HG03354 (cell line): Measurements from ENCODE around the gene POP4.
"Not testable (repeated sequence)": the region's sequence is repeated elsewhere in the genome, so short reads cannot be mapped to it uniquely, and the experiment has no call there.

ENCODE experiments used
- ATAC-seq: cut with Tn5 transposase; IDR thresholded peaks from one replicate; pipeline ENCODE4 v1.9.1; 2021; ENCODE audit warnings: mild to moderate bottlenecking; ENCODE audit not compliant: unreplicated experiment, poor library complexity, severe bottlenecking

POP4 gene

DNA sequence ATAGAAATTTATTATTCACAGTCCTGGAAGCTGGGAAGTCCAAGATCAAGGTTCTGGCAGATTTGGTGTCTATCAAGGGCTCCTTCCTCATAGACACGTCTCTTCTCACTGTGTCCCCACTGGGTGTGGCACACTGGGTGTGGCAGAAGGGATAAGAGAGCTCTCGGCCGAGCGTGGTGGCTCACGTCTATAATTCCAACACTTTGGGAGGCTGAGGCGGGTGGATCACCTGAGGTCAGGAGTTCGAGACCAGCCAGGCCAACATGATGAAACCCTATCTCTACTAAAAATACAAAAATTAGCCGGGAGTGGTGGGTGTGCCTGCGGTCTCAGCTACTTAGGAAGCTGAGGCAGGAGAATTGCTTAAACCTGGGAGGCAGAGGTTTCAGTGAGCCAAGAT, 20.7 kb downstream of the POP4 start:
- ATAC-seq: not testable (repeated sequence)

GRCh38 chr19:29628661-29629385, 22.7 kb downstream of the POP4 start:
- ATAC-seq: no peak

DNA sequence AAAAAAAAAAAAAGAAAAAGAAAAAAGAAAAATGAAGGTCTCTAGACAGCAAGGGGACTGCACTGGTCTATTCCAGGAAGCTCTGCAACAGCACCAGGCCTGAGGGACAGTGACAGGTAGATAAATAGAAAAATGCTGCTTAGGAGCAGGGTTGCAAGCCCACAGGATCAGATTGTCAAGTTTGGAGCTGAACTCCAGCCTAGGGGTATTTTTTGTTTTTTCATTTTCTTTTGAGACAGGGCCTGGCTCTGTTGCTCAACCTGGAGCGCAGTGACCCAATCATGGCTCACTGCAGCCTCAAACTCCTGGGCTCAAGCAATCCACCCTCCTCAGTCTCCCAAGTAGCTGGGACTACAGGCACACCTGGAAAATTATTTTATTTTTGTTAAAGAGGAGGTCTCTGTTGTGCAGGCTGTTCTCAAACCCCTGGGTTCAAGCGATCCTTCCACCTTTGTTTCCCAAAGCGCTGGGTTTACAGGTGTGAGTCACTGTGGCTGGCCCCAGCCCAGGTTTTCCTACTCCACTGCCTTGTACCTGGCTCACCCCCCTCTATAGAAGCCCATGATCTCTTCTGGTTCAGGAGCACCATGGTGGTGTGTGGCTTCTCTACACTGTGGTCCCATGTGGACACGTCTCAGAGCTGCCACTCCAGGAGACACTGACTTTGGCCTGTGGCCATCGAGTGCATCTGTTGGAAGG, 23.9 kb downstream of the POP4 start:
- no peak for ATAC-seq

DNA sequence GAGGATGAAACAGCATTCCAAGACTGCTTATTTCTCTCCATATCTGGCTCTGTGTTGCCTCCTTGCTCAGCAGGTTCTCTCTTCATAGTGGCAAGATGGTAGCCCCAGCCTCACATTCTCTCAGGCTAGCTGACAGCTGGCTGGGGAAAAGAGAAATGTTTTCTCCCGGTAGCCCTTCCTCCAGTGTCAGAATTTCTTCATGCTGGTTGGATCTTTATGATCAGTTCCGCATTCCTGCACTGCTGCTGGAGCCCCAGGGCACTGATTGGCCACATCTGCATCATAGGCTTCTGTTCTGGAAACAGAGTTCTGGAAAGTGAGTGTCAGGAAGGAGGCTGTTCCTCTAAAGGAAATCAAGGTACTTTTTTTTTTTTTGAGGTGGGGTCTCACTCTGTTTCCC, 24.6 kb downstream of the POP4 start:
- no peak for ATAC-seq

- no peak for ATAC-seq
Measured at GRCh38 chr19:29631450-29631849, 25.4 kb downstream of the POP4 start.

GRCh38 chr19:29634002-29634401, 27.9 kb downstream of the POP4 start:
- ATAC-seq: no peak

GRCh38 chr19:29634423-29635130, 28.5 kb downstream of the POP4 start:
- ATAC-seq: no peak

DNA sequence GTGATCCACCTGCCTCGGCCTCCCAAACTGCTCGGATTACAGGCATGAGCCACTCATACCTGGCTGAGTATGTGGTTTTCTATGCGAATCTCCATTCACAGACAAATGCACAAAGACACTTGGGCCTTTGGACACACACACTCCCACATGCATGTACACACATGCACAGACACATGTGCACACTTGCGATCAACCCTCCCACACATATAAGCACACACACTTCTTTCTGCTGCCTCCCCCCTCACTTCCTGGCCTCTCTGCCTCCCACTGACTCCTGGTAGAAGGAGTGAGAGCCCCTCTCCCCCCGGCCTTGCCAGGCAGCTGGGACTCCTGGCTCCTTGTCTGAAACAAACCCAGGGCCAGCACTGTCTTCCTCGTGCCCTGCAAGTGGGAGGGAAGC, 29.9 kb downstream of the POP4 start:
- ATAC-seq: no peak

DNA sequence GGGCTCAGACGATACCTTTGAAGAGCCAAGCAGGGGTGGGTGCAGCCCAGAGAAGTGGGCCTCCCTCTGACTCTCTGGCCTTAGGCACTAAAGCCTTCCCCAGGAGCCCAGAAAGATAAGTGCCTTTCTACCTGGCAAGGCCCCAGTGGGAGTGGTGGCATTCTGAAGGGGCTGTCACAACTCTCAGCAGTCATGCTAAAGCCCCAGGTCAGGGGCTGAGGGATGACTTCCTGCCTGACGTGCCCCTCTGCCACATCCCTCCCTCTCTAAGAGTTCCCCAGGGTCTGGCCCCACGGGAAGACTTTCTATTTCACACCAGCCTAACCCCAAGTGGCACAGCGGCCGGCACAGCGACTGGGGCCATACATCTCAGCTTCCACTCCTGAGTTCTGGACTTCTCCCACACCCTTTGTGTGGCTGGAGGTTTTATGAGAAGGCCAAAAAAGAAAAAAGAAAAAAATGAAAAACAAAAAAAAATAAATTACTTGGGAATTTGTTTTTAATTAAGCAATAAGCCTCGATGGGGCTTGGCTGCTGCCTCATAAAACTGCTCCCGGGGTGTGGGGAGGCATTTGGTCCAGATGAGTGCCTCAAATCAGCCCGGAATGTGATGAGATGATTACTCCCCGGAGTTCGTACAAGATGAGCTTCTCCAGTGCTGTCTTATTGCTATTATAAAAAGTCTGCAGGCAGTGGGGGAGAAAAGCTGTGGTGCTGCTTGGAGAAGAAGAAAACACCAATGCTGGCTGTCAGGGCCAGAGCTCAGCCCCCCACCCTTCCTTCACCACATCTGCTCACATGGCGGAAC, 30.7 kb downstream of the POP4 start:
- ATAC-seq: no peak

- ATAC-seq: no peak
Measured at GRCh38 chr19:29639086-29639485, 33.0 kb downstream of the POP4 start.

DNA sequence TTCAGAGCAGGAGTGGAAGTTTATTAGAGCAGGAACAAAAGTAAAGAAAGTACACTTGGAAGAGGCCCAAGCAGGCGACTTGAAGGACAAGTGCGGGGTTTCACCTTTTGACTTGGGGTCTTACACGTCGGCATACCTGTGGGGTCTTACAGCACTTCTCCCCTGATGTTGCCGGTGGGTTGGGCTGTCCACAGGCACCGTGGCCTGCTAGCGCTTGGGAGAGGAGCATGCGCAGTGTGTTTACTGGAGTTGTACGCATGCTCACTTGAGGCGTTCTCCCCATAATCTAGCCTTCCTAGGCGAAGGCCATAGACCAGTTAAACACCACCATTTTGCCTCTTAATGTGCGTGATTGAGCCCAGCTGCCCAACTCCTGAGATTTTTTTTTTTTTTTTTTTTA, 34.1 kb downstream of the POP4 start:
- ATAC-seq: no peak

DNA sequence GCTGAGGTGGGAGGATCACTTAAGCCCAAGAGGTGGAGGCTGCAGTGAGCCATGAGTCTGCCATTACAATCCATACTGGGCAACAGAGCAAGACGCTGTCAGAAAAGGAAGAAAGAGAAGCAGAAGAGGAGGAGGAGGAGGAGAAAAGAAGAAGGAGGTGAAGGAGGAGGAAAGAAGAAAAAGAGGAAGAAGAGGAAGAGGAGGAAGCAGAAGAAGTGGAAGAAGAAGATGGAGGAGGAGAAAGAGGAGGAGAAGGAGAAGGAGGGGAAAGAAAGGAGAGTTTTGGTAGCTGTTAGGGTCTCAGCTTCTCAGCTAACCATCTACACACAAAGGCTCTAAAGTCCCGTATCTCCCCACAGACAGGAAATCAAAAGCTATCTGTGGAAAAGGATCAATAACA, 35.5 kb downstream of the POP4 start:
- no peak for ATAC-seq

- no peak for ATAC-seq
Measured at GRCh38 chr19:29643361-29643935, 37.4 kb downstream of the POP4 start.

DNA sequence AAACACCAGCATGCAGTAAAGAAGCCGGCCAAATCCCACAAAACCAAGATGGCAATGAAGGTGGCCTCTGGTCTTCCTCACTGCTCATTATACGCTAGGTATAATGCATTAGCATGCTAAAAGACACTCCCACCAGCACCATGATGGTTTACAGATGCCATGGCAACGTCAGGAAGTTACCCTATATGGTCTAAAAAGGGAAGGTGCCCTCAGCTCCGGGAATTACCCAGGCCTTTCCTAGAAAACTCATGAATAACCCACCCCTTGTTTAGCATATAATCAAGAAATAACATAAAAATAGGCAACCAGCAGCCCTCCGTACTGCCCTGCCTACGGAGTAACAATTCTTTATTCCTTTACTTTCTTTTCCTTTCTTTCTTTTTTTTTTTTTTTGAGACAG, 38.1 kb downstream of the POP4 start:
- ATAC-seq: no peak

DNA sequence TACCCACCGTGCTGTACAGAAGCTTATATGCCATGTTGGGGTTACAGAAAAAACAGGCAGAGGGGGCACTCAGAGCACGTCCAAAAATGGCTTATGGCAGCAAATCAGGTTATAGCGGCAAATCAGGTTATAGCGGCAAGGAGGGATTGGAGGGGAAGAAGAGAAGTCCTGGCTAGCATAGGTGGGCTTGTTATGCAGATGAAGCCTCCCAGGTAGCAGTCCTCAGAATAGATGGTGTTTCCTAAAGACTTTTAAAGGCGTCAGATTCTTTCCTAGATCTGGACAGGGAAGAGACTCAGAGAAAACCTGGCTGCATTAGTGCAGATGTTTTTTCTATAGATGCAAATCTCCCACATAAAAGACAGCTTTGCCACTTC, 39.4 kb downstream of the POP4 start:
- ATAC-seq: no peak

GRCh38 chr19:29645911-29646310, 39.8 kb downstream of the POP4 start:
- no peak for ATAC-seq

GRCh38 chr19:29650772-29651387, 44.8 kb downstream of the POP4 start:
- no peak for ATAC-seq

GRCh38 chr19:29651622-29652394, 45.7 kb downstream of the POP4 start:
- ATAC-seq: no peak

GRCh38 chr19:29653398-29653797, 47.3 kb downstream of the POP4 start:
- no peak for ATAC-seq
